Progenitor cell of endocrine pancreas (in vitro differentiated cells): Measurements from ENCODE around the gene S100Z. TPM values are rescaled to one million over a fixed set of nuclear protein-coding genes. Genes with fewer than 3 reads are reported as not detected.
"Not testable (repeated sequence)": the region's sequence is repeated elsewhere in the genome, so short reads cannot be mapped to it uniquely, and the experiment has no call there.

Source experiments
- DNase-seq: peaks from one replicate; pipeline ENCODE4 v3.0.0; 2021; ENCODE audit warnings: low spot score; ENCODE audit not compliant: unreplicated experiment
- H3K27ac Mint-ChIP-seq: 2 replicates; pipeline ENCODE4 v1.8.0; 2021; ENCODE audit warnings: mild to moderate bottlenecking, moderate library complexity, mixed read lengths
- H3K27me3 Mint-ChIP-seq: 2 replicates; pipeline ENCODE4 v1.8.0; 2021; ENCODE audit warnings: mixed read lengths
- H3K36me3 Mint-ChIP-seq: 2 replicates; pipeline ENCODE4 v1.8.0; 2022; ENCODE audit warnings: mixed read lengths; ENCODE audit not compliant: insufficient read depth
- H3K4me1 Mint-ChIP-seq: 2 replicates; pipeline ENCODE4 v1.8.0; 2021; ENCODE audit warnings: low read depth, mixed read lengths
- H3K4me3 Mint-ChIP-seq: 2 replicates; pipeline ENCODE4 v1.8.0; 2021; ENCODE audit warnings: low read depth, mild to moderate bottlenecking, moderate library complexity, mixed read lengths
- H3K9me3 Mint-ChIP-seq: 2 replicates; pipeline ENCODE4 v1.8.0; 2021; ENCODE audit warnings: low read depth, mixed read lengths
- total RNA-seq: library from RNA; stranded (reverse); gene quantifications from 2 replicates; pipeline ENCODE4 v1.2.1, GENCODE V29; 2021
- TF ChIP-seq, protein P1 (sequence below): fragments of 200-600 bp; sonication (generic); IDR thresholded peaks from one replicate; pipeline ENCODE4 v1.5.0; 2021; ENCODE audit warnings: antibody characterized with exemption, mild to moderate bottlenecking; ENCODE audit not compliant: unreplicated experiment

Gene S100Z
- total RNA-seq, 1 donor from 2014 or later: 1.7 TPM

DNA sequence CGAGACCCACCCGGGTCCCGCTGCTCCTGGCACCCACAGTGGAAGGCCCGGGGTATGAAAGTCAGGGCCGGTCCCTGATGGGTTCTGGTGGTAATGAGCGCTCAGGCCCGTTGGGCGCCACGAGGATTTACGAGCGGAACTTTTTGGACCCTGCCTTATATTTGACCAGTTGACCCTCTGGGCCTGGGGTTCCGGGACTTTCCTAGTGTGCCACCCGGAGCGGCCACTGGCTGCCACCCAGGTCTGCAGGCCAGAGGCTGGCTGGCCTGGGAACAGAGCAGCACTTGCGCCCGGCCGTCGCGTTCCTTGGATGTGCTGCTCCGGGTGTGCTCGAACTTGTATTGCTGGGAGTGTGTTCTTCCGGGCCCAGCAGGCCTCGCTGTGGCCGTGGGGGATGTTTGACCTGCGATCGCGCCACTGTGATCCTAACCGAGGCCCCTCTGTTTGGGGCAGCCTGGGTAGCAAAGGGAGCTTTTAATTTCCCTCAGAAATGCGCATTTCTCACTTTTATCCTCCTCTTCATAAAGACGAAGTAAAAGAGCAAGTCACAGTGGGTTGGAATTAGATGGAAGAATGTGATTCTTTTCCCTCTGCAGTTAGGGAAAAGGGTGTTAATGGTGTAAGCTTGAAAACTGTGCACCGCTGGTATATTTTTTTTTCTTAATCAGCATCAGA is 29.8 kb upstream of the S100Z start:
- DNase-seq: no peak
- TF ChIP-seq, protein P1, sequence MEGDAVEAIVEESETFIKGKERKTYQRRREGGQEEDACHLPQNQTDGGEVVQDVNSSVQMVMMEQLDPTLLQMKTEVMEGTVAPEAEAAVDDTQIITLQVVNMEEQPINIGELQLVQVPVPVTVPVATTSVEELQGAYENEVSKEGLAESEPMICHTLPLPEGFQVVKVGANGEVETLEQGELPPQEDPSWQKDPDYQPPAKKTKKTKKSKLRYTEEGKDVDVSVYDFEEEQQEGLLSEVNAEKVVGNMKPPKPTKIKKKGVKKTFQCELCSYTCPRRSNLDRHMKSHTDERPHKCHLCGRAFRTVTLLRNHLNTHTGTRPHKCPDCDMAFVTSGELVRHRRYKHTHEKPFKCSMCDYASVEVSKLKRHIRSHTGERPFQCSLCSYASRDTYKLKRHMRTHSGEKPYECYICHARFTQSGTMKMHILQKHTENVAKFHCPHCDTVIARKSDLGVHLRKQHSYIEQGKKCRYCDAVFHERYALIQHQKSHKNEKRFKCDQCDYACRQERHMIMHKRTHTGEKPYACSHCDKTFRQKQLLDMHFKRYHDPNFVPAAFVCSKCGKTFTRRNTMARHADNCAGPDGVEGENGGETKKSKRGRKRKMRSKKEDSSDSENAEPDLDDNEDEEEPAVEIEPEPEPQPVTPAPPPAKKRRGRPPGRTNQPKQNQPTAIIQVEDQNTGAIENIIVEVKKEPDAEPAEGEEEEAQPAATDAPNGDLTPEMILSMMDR: no peak
- H3K4me1 Mint-ChIP-seq: peaks cover 17% of the 10 kb centered on the region
- H3K36me3 Mint-ChIP-seq: peaks cover 2% of the 10 kb centered on the region
- peaks cover 44% of the 10 kb centered on the region for H3K27me3 Mint-ChIP-seq
- peak overlapping the region; percentile 20 for H3K27ac Mint-ChIP-seq
- no peaks in the 10 kb centered on the region for H3K9me3 Mint-ChIP-seq
- peak overlapping the region; percentile 87 for H3K4me3 Mint-ChIP-seq

DNA sequence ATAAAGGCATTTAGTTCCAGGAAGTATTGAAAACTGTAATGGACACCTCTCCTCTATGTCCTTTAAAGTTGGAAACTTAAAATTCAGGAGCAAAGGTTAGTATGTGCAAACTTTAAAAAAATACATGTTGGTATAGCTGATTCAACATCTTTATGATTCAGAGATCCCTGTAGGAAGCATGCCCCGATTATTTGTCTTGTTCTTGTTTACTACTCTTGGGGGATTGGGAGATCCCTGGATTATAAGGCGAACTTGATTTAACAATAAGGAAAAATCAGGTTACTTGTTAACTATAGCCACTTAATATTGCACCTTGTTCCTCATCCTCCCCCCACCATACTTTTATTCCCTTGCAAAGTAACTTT is 29.3 kb upstream of the S100Z start:
- Mint-ChIP-seq H3K27me3 (peaks cover 41% of the 10 kb centered on the region), H3K27ac (no peak overlapping the region), H3K36me3 (peaks cover 2% of the 10 kb centered on the region), H3K4me3 (peak overlapping the region; percentile 87), H3K4me1 (peaks cover 17% of the 10 kb centered on the region), H3K9me3 (no peaks in the 10 kb centered on the region)
- TF ChIP-seq, protein P1: no peak
- DNase-seq: no peak

DNA sequence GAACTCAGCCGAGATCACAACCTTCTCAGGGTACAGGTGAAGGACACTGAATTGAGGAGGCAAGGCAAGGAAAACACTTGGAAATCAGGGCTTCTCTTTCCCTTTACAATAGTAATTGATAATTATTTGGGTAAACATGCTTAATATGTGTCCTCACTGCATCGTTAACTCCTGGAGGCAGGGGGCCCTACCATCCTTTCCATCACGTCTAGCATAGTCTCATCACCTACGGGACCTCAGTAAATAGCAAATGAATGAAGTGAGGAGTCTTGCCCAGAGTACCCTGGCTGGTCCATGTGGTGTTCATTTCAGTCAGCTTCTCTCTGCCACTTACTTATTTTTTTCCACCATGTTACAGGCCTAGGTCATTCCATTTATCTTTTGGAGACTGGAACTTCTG is 28.7 kb upstream of the S100Z start:
- Mint-ChIP-seq H3K4me1 (peaks cover 17% of the 10 kb centered on the region), H3K27ac (no peak overlapping the region), H3K9me3 (no peaks in the 10 kb centered on the region), H3K4me3 (peak overlapping the region; percentile 6), H3K36me3 (peaks cover 2% of the 10 kb centered on the region), H3K27me3 (peaks cover 36% of the 10 kb centered on the region)
- DNase-seq: no peak
- TF ChIP-seq, protein P1: no peak

DNA sequence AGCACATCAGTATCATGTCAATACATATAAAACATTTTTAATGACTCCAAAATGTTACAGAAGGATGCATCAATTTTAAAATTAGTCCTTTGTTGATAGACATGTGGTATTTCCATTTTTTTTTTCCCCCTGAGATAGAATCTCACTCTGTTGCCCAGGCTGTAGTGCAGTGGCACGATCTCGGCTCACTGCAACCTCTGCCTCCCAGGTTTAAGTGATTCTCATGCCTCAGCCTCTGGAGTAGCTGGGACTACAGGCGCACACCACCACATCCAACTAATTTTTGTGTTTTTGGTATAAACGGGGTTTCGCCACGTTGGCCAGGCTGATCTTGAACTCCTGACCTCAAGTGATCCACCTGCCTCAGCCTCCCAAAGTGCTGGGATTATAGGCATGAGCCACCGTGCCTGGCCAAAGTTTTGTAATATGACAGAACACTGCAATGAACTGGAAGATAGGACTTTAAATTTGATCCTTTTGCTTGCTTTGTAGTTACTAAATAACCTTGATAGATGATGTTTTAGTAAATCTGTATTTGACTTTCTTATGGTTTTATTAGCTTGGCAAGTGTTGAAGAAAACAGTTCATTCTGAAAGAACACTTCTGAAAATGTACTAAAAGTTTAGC is 27.6 kb upstream of the S100Z start:
- Mint-ChIP-seq H3K27me3 (peaks cover 25% of the 10 kb centered on the region), H3K4me1 (peaks cover 17% of the 10 kb centered on the region)
- H3K36me3 Mint-ChIP-seq, H3K4me3 Mint-ChIP-seq, H3K27ac Mint-ChIP-seq, H3K9me3 Mint-ChIP-seq, DNase-seq: not testable (repeated sequence)

DNA sequence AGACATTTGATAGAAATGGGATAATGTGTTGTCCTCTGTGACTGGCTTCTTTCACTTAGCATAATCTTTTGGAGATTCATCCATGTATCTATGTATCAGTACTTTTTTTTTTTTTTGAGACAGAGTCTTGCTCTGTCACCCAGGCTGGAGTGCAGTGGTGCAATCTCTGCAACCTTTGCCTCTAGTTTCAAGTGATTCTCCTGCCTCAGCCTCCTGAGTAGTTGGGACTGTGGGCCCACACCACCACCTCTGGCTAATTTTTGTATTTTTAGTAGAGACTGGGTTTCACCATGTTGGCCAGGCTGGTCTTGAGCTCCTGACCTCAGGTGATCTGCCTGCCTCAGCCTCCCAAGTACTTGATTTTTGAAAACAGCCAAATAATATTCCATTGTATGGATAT is 23.4 kb upstream of the S100Z start:
- not testable (repeated sequence) for DNase-seq, H3K4me1 Mint-ChIP-seq, H3K36me3 Mint-ChIP-seq, H3K4me3 Mint-ChIP-seq, H3K27ac Mint-ChIP-seq, H3K27me3 Mint-ChIP-seq, H3K9me3 Mint-ChIP-seq

DNA sequence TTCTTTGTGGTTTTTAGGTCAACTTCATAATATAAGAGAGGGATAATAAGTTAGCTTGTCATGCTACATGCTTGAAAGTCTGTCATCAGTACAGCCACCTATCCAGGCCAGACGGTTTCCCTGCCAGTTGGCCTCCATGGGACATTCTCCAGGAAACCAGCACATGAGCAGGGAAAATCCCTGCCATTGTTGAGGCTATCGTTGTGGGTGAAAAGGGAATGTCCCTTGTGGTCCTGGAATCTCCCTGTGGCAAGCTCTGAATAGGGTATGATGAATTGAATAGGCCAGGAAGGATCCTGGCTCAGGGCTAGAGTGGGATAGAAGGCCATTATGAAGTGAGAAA is 18.7 kb upstream of the S100Z start:
- TF ChIP-seq, protein P1: no peak
- H3K4me1 Mint-ChIP-seq: no peaks in the 10 kb centered on the region
- no peak for DNase-seq
- H3K9me3 Mint-ChIP-seq: no peaks in the 10 kb centered on the region
- H3K27ac Mint-ChIP-seq: no peak overlapping the region
- no peaks in the 10 kb centered on the region for H3K27me3 Mint-ChIP-seq
- peaks cover 9% of the 10 kb centered on the region for H3K36me3 Mint-ChIP-seq
- no peak overlapping the region for H3K4me3 Mint-ChIP-seq
